Right atrium auricular region (tissue), 2 donors: Measurements from ENCODE around the gene TTC31. TPM values are rescaled to one million over a fixed set of nuclear protein-coding genes. Genes with fewer than 3 reads are reported as not detected.
A peak's percentile ranks its signal among the peaks of the same experiment; 100 is the strongest.

Experiments used
- DNase-seq: peaks from one replicate; pipeline ENCODE4 v3.0.0-alpha.2; 2019; ENCODE audit warnings: low spot score
- H3K27ac ChIP-seq, 2 donors: fragments of 200-600 bp; sonication (generic); 1 replicate in 1 of 2; 2 replicates in 1 of 2; pipeline ENCODE4 v1.5.1; 2016 to 2019
- H3K27me3 ChIP-seq, 2 donors: fragments of 200-600 bp; sonication (generic); one replicate each; pipeline versions ENCODE4 v1.5.1 to v1.6.0; 2017 to 2019
- H3K36me3 ChIP-seq: fragments of 200-600 bp; sonication (generic); one replicate; pipeline ENCODE4 v1.5.1; 2016
- H3K4me1 ChIP-seq, 2 donors: fragments of 200-600 bp; sonication (generic); one replicate each; pipeline versions ENCODE4 v1.5.1 to v1.6.0; 2017 to 2019
- H3K4me3 ChIP-seq, 2 donors: fragments of 200-600 bp; sonication (generic); 1 replicate in 1 of 2; 2 replicates in 1 of 2; pipeline ENCODE4 v1.5.1; 2017 to 2019; ENCODE audit warnings: mild to moderate bottlenecking in 1 of 2, moderate library complexity in 1 of 2
- H3K9me3 ChIP-seq, 2 donors: fragments of 200-600 bp; sonication (generic); one replicate each; pipeline ENCODE4 v1.5.1; 2019
- total RNA-seq, 2 donors: library from RNA; depleted of rRNA; stranded (reverse); fragments of >200 nt; gene quantifications; one replicate each; pipeline ENCODE4 v1.1.0, GENCODE V29; 2016
- TF ChIP-seq, protein P1 (sequence below), 2 donors: fragments of 200-600 bp; sonication (generic); IDR thresholded peaks; one replicate each; pipeline ENCODE4 v1.5.1; 2019; ENCODE audit warnings: antibody characterized with exemption in 2 of 2

TTC31 gene
- total RNA-seq, 2 donors from 2014 or later = 9.1 to 9.6 TPM

- Histone ChIP-seq H3K4me3 (peak within 1 kb of the TSS; percentile 78 to 92), H3K27ac (peak within 1 kb of the TSS; percentile 97 to 99), H3K36me3 (peaks cover 14% of the 10 kb centered on the region), H3K9me3 (no peaks in the 10 kb centered on the region), H3K4me1 (peaks cover 0 to 56% of the 10 kb centered on the region in 2 donors), H3K27me3 (peaks cover 3 to 6% of the 10 kb centered on the region in 2 donors)
- TF ChIP-seq, protein P1, sequence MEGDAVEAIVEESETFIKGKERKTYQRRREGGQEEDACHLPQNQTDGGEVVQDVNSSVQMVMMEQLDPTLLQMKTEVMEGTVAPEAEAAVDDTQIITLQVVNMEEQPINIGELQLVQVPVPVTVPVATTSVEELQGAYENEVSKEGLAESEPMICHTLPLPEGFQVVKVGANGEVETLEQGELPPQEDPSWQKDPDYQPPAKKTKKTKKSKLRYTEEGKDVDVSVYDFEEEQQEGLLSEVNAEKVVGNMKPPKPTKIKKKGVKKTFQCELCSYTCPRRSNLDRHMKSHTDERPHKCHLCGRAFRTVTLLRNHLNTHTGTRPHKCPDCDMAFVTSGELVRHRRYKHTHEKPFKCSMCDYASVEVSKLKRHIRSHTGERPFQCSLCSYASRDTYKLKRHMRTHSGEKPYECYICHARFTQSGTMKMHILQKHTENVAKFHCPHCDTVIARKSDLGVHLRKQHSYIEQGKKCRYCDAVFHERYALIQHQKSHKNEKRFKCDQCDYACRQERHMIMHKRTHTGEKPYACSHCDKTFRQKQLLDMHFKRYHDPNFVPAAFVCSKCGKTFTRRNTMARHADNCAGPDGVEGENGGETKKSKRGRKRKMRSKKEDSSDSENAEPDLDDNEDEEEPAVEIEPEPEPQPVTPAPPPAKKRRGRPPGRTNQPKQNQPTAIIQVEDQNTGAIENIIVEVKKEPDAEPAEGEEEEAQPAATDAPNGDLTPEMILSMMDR (IDR thresholded peaks at IDR 0.05) = peak in 1 of 2 donors; percentile 47
- peak; percentile 98 for DNase-seq
These were observed 24.5 kb downstream of the TTC31 start, which contains the start of gene PCGF1 for GRCh38 chr2:74507145-74507925. Gene PCGF1, minus strand, starts transcription at chr2:74507695. Its CDS starts 27 bp downstream, at chr2:74507668.

DNA sequence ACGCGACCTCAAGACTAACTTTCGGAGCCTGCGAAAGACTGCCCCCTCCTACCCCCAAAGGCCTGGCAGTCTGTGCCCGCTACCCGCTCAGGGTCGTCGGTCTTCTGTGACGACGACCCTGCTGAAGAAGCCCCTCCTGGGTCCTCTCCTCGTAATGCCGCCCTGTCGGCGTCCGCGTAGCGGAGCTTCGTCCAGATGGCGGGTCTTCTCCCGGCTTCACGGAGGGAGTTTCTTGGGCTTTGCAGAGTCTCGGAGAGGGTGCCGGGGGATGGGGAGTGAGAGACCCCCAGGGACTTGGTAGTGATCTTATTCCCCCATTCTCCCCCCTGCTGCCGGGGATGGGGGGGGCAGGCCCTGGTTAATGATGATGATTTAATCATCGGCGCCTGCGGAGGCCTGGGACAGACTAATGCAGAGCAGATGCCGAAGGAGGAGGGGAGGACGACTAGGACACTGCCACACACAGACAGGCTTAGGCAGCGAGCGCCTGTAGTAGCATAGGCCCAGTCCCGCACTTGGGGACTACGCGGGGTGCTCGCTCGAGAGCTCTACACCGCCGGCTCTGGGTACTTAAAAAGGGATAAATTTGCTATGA lies 25.1 kb downstream of the TTC31 start:
- TF ChIP-seq, protein P1 (IDR thresholded peaks at IDR 0.05) = no peak
- H3K9me3 ChIP-seq = no peaks in the 10 kb centered on the region
- H3K4me1 ChIP-seq = peaks cover 0 to 49% of the 10 kb centered on the region in 2 donors
- peaks cover 8 to 12% of the 10 kb centered on the region in 2 donors for H3K27me3 ChIP-seq
- peak overlapping the region; percentile 97 to 99 for H3K27ac ChIP-seq
- DNase-seq = no peak
- H3K36me3 ChIP-seq = peaks cover 14% of the 10 kb centered on the region
- peak overlapping the region; percentile 78 to 92 for H3K4me3 ChIP-seq

- Histone ChIP-seq H3K4me1 (peaks cover 0 to 45% of the 10 kb centered on the region in 2 donors), H3K36me3 (peaks cover 7% of the 10 kb centered on the region), H3K9me3 (no peaks in the 10 kb centered on the region), H3K27me3 (peaks cover 26 to 34% of the 10 kb centered on the region in 2 donors), H3K27ac (no peak overlapping the region), H3K4me3 (no peak overlapping the region)
- TF ChIP-seq, protein P1 (IDR thresholded peaks at IDR 0.05) = no peak
- DNase-seq = no peak
These were observed 27.4 kb downstream of the TTC31 start for GRCh38 chr2:74510272-74510671.

DNA sequence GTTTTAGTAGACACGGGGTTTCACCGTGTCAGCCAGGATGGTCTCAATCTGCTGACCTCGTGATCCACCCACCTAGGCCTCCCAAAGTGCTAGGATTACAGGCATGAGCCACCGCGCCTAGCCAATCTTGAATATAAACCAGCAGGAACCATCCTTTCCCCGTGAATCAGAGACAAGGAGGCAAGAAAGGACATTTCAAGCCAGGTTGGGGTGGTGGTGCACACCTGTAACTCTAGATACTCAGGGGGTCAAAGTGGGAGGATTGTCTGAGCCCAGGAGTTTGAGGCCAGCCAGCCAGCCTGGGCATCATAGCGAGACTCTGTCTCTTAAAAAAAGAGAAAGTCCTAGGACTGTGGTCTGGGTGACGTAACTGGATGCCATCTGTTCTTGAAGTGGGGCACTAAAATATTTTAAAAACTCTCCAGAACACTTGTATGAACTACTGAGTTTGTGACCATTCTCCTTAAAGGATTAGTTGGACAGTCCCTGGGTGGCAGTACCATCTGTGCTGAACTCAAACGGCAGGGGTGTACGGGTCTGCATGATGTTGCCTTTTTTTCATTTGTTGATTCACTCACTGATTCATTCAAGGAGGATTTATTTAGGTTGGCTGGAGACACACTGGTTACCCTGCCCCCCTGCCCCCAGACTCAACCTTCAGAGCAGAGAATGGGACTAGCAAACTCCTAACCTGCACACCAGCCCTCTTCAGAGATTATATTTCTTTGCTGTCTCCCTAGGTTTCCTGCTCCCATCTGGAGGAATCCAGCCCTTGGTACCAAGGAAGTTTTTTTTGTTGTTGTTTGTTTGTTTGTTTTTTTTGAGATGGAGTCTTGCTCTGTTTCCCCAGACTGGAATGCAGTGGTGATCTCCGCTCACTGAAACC lies 28.5 kb downstream of the TTC31 start:
- Histone ChIP-seq H3K36me3 (no peaks in the 10 kb centered on the region), H3K27ac (no peak overlapping the region), H3K9me3 (no peaks in the 10 kb centered on the region), H3K4me3 (no peak overlapping the region), H3K27me3 (peaks cover 30 to 45% of the 10 kb centered on the region in 2 donors), H3K4me1 (peaks cover 0 to 45% of the 10 kb centered on the region in 2 donors)
- TF ChIP-seq, protein P1 (IDR thresholded peaks at IDR 0.05) = no peak
- no peak for DNase-seq

GRCh38 chr2:74512744-74513604 lies 30.1 kb downstream of the TTC31 start:
- peaks cover 38 to 61% of the 10 kb centered on the region in 2 donors for H3K27me3 ChIP-seq
- H3K4me1 ChIP-seq = peaks cover 0 to 37% of the 10 kb centered on the region in 2 donors
- TF ChIP-seq, protein P1 (IDR thresholded peaks at IDR 0.05) = no peak
- no peaks in the 10 kb centered on the region for H3K9me3 ChIP-seq
- no peaks in the 10 kb centered on the region for H3K36me3 ChIP-seq
- no peak overlapping the region for H3K27ac ChIP-seq
- H3K4me3 ChIP-seq = no peak overlapping the region
- no peak for DNase-seq
